GM10266 (cell line): ENCODE measurements around the gene MCOLN2.

Experiments
- DNase-seq: peaks from one replicate; pipeline ENCODE4 v3.0.0; 2012; ENCODE audit errors: extremely low spot score
- CTCF ChIP-seq: IDR thresholded peaks from 2 replicates; pipeline ENCODE4 v1.5.1; 2012; ENCODE audit warnings: mild to moderate bottlenecking, low read depth; ENCODE audit not compliant: control insufficient read depth, insufficient read depth; ENCODE audit errors: missing control alignments

MCOLN2 gene

GRCh38 chr1:84890566-84890965 is 106.3 kb downstream of the MCOLN2 start:
- no peak for TF ChIP-seq CTCF
- no peak for DNase-seq

- no peak for DNase-seq
- no peak for TF ChIP-seq CTCF
Measured at GRCh38 chr1:84889437-84889836, 107.5 kb downstream of the MCOLN2 start.

GRCh38 chr1:84888753-84889152 is 108.2 kb downstream of the MCOLN2 start:
- no peak for DNase-seq
- TF ChIP-seq CTCF, result no peak

- DNase-seq, result no peak
- TF ChIP-seq CTCF, result no peak
Measured at GRCh38 chr1:84887261-84887934, 109.5 kb downstream of the MCOLN2 start.

GRCh38 chr1:84885469-84885868 is 111.4 kb downstream of the MCOLN2 start:
- no peak for TF ChIP-seq CTCF
- DNase-seq, result no peak

GRCh38 chr1:84884671-84885389 is 112.1 kb downstream of the MCOLN2 start:
- no peak for DNase-seq
- TF ChIP-seq CTCF, result no peak

- no peak for DNase-seq
- no peak for TF ChIP-seq CTCF
Measured at GRCh38 chr1:84883286-84883685, 113.6 kb downstream of the MCOLN2 start.
